Neural progenitor cell (in vitro differentiated cells): ENCODE measurements around the gene AGPAT4.

ENCODE experiments used
- CTCF ChIP-seq: fragments of 200-600 bp; sonication (generic); IDR thresholded peaks from 2 replicates; pipeline ENCODE4 v1.5.1; 2017; ENCODE audit warnings: antibody characterized with exemption, mild to moderate bottlenecking
- EZH2 ChIP-seq: fragments of 200-600 bp; sonication (generic); IDR thresholded peaks from 2 replicates; pipeline ENCODE4 v1.6.1; 2017; ENCODE audit warnings: antibody characterized with exemption, mild to moderate bottlenecking, moderate library complexity

DNA sequence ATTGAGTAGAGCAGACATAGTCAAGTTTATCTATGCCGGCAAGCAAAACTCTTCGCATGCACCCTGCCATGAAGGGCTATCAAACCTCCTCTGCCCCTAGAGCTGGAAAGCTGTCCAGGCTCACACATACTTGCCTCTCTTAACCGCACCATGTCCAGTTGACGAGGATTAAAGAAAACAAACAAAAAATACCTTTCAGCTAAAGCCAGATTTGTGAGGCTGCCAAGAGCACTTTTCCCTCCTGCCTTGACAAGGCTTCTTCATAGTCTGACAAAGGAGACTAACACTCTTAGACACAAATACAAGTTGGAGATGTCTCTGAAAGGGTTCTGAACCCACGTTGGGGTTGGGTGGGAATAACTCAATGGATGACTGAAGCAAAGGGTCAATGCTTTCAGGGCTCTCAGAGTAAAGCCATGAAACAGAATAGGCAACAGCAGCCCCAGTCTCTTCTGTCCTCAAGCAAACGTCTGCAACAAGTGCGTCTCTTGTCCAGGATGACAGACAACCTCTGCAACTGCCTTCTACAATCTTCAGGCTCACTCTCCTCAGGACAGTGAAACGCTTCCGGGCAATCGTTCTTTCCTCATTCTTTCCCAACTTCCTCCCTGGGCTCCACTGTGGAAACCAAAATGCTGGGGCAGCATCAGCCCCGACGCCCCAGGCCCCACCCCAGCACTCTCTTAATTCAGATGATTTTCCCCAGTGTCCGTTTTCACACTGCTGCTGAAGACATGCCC is 57.8 kb downstream of the AGPAT4 start:
- TF ChIP-seq EZH2, result no peak
- TF ChIP-seq CTCF, result no peak
